ENCODE results near the gene DLGAP4.

The DLGAP4 gene

GRCh38 chr20:36305602-36306551 is at the start of gene DLGAP4:
TSS of gene DLGAP4 (plus strand) at chr20:36306339. CDS start at chr20:36431718, 125,379 bp downstream.
- no peak within 1 kb of the TSS for H3K4me3 ChIP-seq (ENCODE audit: low read depth, low read length)
- no peak for TF ChIP-seq CTCF (IDR thresholded peaks at IDR 0.05; ENCODE audit: low read depth, low read length)

- TF ChIP-seq CTCF (IDR thresholded peaks at IDR 0.05; ENCODE audit: low read depth, low read length) = no peak
These were observed 46.7 kb upstream of the DLGAP4 start for GRCh38 chr20:36259177-36260061.

GRCh38 chr20:36260316-36260715 is 45.8 kb upstream of the DLGAP4 start:
- no peak overlapping the region for H3K4me3 ChIP-seq (ENCODE audit: low read depth, low read length)
- TF ChIP-seq CTCF (IDR thresholded peaks at IDR 0.05; ENCODE audit: low read depth, low read length) = no peak

More at GRCh38 chr20:36259177-36260061, 46.7 kb upstream of the DLGAP4 start:
- H3K4me3 ChIP-seq (ENCODE audit: low read depth, low read length) = no peak overlapping the region

GRCh38 chr20:36261389-36262105 is 44.6 kb upstream of the DLGAP4 start:
- no peak overlapping the region for H3K4me3 ChIP-seq (ENCODE audit: low read depth, low read length)
- no peak for TF ChIP-seq CTCF (IDR thresholded peaks at IDR 0.05; ENCODE audit: low read depth, low read length)

- TF ChIP-seq CTCF (IDR thresholded peaks at IDR 0.05; ENCODE audit: low read depth, low read length) = no peak
- no peak overlapping the region for H3K4me3 ChIP-seq (ENCODE audit: low read depth, low read length)
These were observed 43.7 kb upstream of the DLGAP4 start for GRCh38 chr20:36262440-36262839.

GRCh38 chr20:36264426-36265246 is 41.5 kb upstream of the DLGAP4 start:
- TF ChIP-seq CTCF (IDR thresholded peaks at IDR 0.05; ENCODE audit: low read depth, low read length) = no peak
- no peak overlapping the region for H3K4me3 ChIP-seq (ENCODE audit: low read depth, low read length)

Data from WI38 (cell line).